Stomach (tissue), 9 donors: ENCODE results near the gene NOCT. TPM values are rescaled to one million over a fixed set of nuclear protein-coding genes. Genes with fewer than 3 reads are reported as not detected.

Experiments used
- DNase-seq, 2 donors: peaks; one replicate each; pipeline versions ENCODE4 v3.0.0 to v3.0.0-alpha.2; 2013 to 2019
- H3K27ac ChIP-seq, 5 donors: fragments of 200-600 bp in 4 of 5; sonication (generic) in 4 of 5; one replicate each; pipeline ENCODE4 v1.5.1; 2013 to 2019; ENCODE audit warnings: mild to moderate bottlenecking in 1 of 5, moderate library complexity in 1 of 5
- H3K27me3 ChIP-seq, 3 donors: fragments of 200-600 bp; sonication (generic); one replicate each; pipeline ENCODE4 v1.5.1; 2017 to 2019; ENCODE audit warnings: mixed run types in 1 of 3
- H3K36me3 ChIP-seq, 4 donors: fragments of 200-600 bp; sonication (generic); 1 replicate in 3 of 4; 2 replicates in 1 of 4; pipeline ENCODE4 v1.5.1; 2016 to 2019
- H3K4me1 ChIP-seq, 4 donors: fragments of 200-600 bp; sonication (generic); one replicate each; pipeline ENCODE4 v1.5.1; 2016 to 2019
- H3K4me3 ChIP-seq, 4 donors: fragments of 200-600 bp; sonication (generic) in 3 of 4; one replicate each; pipeline ENCODE4 v1.5.1; 2016 to 2019; ENCODE audit warnings: mild to moderate bottlenecking in 1 of 4
- H3K9me3 ChIP-seq, 4 donors: fragments of 200-600 bp; sonication (generic); one replicate each; pipeline ENCODE4 v1.5.1; 2016 to 2019
- EP300 ChIP-seq: sonication (generic); formaldehyde crosslinking; IDR thresholded peaks from one replicate; pipeline ENCODE4 v1.6.1; 2017; ENCODE audit warnings: antibody characterized with exemption
- POLR2A ChIP-seq, 4 donors: fragments of 450-650 bp; IDR thresholded peaks; one replicate each; pipeline ENCODE4 v1.6.1; 2016; ENCODE audit warnings: antibody characterized with exemption in 4 of 4, control low read depth in 2 of 4, mild to moderate bottlenecking in 1 of 4, moderate library complexity in 1 of 4
- POLR2AphosphoS5 ChIP-seq, 3 donors: sonication (generic); formaldehyde crosslinking; IDR thresholded peaks; one replicate each; pipeline ENCODE4 v1.6.1; 2016; ENCODE audit warnings: antibody characterized with exemption in 3 of 3
- WGBS, 5 donors: extraction: QIAGEN DNeasy Blood & Tissue Kit in 3 of 5; methylation state at CpG; one replicate each; pipeline versions ENCODE4 v1.1.5 to v1.1.7; 2013 to 2018; 5-methylcytosine and 5-hydroxymethylcytosine counted together
- intact Hi-C: fragments of 100-400 bp; cut with DNase I; formaldehyde crosslinking; loops from one replicate; pipeline ENCODE4 v1.15.1; 2023; ENCODE audit warnings: low total_unique reads
- polyA plus RNA-seq, 3 donors: library from polyadenylated mRNA; stranded (reverse); fragments of 200-250 nt; gene quantifications; one replicate each; pipeline ENCODE4 v1.2.3, GENCODE V29; 2013
- small RNA-seq, 4 donors: library from RNA; depleted of rRNA; stranded (forward); fragments of <200 nt; gene quantifications; one replicate each; pipeline ENCODE3, GENCODE V24; 2016
- total RNA-seq, 5 donors: library from RNA; depleted of rRNA; stranded (reverse); fragments of >200 nt; gene quantifications; one replicate each; pipeline versions ENCODE4 v1.1.0 to v1.2.3, GENCODE V29; 2014 to 2016
- TF ChIP-seq, protein P1 (sequence below), 7 experiments: fragments of 450-650 bp in 4 of 7; fragments of 200-600 bp in 3 of 7; sonication (generic) in 3 of 7; IDR thresholded peaks; one replicate each; pipeline ENCODE4 v1.5.1; 2016 to 2019; ENCODE audit warnings: antibody characterized with exemption in 7 of 7, control low read depth in 2 of 7, mild to moderate bottlenecking in 1 of 7
- donor health status: healthy with polysubstance abuse.
- donor health status: Bipolar disorder and iron deficiency.
- donor health status: healthy.

NOCT gene
- total and polyA plus RNA-seq, 8 donors: 0.38 to 4.4 (median 0.91) TPM; not detected in 2

GRCh38 chr4:139085141-139085540 lies 69.6 kb downstream of the NOCT start:
- intact Hi-C loops: loop anchor here (10.0 kb wide), 1 partner anchor 50 kb away; no protein-coding TSS in a partner anchor
- no peak for TF ChIP-seq EP300
- TF ChIP-seq, protein P1, sequence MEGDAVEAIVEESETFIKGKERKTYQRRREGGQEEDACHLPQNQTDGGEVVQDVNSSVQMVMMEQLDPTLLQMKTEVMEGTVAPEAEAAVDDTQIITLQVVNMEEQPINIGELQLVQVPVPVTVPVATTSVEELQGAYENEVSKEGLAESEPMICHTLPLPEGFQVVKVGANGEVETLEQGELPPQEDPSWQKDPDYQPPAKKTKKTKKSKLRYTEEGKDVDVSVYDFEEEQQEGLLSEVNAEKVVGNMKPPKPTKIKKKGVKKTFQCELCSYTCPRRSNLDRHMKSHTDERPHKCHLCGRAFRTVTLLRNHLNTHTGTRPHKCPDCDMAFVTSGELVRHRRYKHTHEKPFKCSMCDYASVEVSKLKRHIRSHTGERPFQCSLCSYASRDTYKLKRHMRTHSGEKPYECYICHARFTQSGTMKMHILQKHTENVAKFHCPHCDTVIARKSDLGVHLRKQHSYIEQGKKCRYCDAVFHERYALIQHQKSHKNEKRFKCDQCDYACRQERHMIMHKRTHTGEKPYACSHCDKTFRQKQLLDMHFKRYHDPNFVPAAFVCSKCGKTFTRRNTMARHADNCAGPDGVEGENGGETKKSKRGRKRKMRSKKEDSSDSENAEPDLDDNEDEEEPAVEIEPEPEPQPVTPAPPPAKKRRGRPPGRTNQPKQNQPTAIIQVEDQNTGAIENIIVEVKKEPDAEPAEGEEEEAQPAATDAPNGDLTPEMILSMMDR (IDR thresholded peaks at IDR 0.05): no peak
- no peak for TF ChIP-seq POLR2A (IDR thresholded peaks at IDR 0.05)
- TF ChIP-seq POLR2AphosphoS5 (IDR thresholded peaks at IDR 0.05): no peak
- Histone ChIP-seq H3K27ac (peak overlapping the region in 4 of 5 donors; percentile 95 to 97 (median 96)), H3K9me3 (no peaks in the 10 kb centered on the region), H3K4me3 (peak overlapping the region; percentile 72 to 87 (median 86)), H3K36me3 (no peaks in the 10 kb centered on the region), H3K27me3 (no peaks in the 10 kb centered on the region), H3K4me1 (peaks cover 16 to 36% (median 30%) of the 10 kb centered on the region in 4 donors)
- peak in 1 of 2 donors; percentile 35 for DNase-seq
- WGBS, 5 donors: 31 to 40% (median 33%) methylated on average over 5 of the region's 5 CpGs

DNA sequence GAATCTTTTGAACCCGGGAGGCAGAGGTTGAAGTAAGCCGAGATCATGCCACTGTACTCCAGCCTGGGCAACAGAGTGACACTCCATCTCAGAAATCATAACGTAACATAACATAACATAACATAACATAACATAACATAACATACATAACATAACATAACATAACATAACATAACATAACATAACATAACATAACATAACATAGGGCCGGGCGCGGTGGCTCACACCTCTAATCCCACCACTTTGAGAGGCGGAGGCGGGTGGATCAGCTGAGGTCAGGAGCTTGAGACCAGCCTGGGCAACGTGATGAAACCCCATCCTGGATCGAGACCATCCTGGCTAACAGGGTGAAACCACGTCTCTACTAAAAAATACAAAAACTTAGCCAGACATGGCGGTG lies 76.7 kb downstream of the NOCT start:
- peaks cover 0 to 11% (median 6%) of the 10 kb centered on the region in 4 donors for H3K36me3 ChIP-seq
- H3K27me3 ChIP-seq: no peaks in the 10 kb centered on the region
- H3K4me1 ChIP-seq: no peaks in the 10 kb centered on the region
- no peak for DNase-seq
- intact Hi-C loops: loop anchor here (10.0 kb wide), 1 partner anchor 203 kb away; no protein-coding TSS in a partner anchor
- no peak overlapping the region for H3K27ac ChIP-seq
- WGBS, 5 donors: 80 to 87% (median 85%) methylated on average over 11 to 12 of the region's 12 CpGs
- H3K4me3 ChIP-seq: no peak overlapping the region
- H3K9me3 ChIP-seq: no peaks in the 10 kb centered on the region
- no peak for TF ChIP-seq EP300
- TF ChIP-seq, protein P1 (IDR thresholded peaks at IDR 0.05): no peak
- TF ChIP-seq POLR2AphosphoS5 (IDR thresholded peaks at IDR 0.05): no peak
- TF ChIP-seq POLR2A (IDR thresholded peaks at IDR 0.05): no peak

Small RNA genes within 50 kb of the gene (small RNA-seq; reads per million reads assigned to genes)
- 0 reads per million in 4 donors for gene RNU6-531P

Other genes with a start within 250 kb of the NOCT start
- 100 to 1,000 TPM in 1 of 5 donors, 10 to 100 TPM in 4; 30.1 to 115 (median 64.8) TPM for gene ELF2, start 161.4 kb downstream of the NOCT start, total RNA-seq
- gene ELF2, start 161.4 kb downstream of the NOCT start, polyA plus RNA-seq: 10 to 100 TPM; 10.6 to 24.3 (median 12.2) TPM